Measurements from ENCODE around the gene TBL1XR1.

Gene TBL1XR1

DNA sequence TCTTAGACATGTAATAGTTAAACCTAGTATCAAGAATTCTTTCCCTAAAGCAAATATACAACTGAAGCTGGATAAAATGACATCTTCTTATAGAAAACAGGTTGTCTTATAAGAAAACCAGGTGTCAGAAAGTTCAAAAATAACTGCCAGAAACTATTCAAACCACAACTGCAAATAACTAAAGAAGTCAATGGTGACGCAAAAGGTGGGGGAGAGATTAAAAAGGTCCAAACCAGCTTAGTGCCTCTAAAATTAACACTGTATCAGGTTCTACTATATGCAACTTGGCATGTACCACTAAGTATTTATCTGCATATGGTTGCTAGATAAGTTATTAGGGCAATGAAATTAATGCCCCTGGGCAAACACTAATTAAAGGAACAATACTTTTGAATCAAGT lies 136.8 kb downstream of the TBL1XR1 start:
- no peak for DNase-seq

DNA sequence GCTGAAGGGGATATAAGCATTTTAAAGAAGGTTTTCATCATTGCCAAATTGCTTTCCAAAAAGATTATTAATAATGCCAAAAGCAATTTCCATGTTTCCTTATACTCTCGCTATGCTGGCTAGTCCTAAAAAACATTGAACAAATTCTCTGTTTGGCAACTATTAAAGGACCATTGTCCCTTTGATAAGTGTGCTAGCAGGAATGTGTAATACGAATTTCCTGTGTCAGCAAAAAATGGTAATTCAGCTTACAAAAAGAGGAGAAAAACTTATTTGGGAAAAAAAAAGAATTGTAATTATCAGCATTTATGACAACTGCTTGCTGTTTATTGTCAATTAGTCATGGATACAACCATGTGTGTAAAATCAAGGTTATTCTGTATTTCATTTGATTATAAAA lies 138.6 kb downstream of the TBL1XR1 start:
- DNase-seq: no peak

DNA sequence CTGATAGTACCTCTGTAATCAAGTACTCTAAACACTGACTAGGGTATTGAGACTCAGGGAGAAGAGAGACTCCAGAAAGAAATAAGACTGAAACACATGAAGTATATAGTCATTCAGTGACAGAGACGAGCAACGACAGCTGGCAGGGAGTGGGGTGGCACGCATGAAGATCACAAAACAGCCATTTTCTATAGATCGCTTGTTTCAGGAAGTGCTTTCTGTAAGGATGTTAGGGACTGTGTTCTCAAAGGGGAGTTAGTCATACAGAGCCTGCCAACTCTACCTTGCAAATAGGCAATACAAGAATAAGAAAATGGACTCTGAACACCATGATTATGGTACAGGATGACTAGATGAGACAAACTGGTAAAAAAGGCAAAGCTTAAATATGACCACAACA lies 139.5 kb downstream of the TBL1XR1 start:
- no peak for DNase-seq

DNA sequence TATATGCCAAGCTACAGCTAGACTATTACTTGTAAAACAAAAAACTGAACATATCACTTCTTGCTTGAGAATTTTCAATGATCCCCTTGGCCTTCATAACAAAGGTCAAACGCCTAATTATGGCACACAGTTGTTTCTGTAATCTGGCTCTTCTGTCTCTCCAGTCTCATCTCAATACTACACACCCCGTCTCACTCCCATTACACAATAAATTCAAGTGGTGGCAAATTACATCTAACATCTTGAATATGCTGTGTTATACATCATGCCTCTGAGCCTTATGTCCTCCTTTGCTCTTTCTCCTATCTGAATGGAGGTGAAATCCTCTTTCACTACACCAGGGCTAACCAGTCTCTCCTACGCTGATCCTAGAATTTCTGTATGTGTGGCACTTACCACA lies 140.4 kb downstream of the TBL1XR1 start:
- DNase-seq: no peak

DNA sequence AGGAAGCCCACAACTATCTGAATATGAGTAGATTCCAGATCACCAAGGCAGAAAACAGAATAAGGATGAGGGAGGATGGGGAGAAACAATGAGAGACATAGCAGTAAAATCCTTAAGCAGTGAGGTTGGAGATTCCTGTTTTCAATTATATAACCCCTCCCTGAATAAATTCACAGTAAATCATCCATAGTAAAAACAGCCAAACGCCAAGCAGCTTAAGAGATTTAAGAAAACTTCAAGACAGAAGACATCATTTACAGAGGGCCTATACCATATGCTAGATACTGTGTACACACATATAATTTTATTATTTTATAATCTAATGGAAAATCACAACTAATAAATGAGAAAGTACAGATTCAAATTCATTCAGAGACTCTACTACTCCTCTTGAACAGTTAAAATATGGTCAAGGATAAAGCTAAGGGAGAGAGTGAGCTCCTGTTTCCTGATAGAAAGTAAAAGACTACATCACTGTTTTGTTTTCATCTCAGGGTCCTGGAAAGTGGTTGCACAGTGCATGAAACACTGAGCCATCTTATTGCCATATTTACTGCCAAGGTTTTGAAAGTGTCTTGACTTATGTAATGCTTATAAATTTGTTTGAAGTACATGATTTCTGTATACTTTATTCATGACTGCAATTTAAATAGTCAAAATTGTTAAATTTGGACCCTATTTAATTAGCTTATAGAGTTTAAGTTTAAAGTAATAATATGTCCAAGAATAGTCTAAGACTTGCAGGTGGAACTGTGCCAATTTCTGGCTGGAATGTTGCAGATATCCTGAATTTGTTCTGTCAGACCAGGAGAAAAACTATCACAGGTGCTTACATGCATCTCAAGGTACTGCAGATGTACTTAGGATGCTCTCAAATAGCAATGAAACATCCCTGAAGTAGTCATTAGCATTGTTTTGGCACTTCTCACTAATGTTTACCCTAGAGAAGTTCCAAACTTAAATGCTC lies 141.4 kb downstream of the TBL1XR1 start:
- peak; percentile 66 for DNase-seq

DNA sequence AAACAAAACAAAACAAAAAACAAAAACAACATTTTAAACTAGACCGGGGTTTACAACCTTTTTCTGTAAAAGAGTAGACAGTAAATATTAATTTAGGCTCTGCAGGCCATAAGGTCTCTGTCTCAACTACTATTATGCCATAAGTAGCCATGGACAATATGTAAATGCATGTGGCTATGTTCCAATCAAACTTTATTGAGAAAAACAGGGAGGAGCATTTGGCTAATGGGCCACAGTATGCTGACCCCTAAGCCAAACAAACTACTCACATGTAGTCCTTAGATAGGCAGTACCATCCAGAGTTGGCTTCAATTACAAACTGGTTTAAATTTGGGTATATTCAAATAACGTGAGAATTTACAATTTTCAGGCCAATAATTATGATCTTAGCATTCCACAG lies 144.2 kb downstream of the TBL1XR1 start:
- no peak for DNase-seq

DNA sequence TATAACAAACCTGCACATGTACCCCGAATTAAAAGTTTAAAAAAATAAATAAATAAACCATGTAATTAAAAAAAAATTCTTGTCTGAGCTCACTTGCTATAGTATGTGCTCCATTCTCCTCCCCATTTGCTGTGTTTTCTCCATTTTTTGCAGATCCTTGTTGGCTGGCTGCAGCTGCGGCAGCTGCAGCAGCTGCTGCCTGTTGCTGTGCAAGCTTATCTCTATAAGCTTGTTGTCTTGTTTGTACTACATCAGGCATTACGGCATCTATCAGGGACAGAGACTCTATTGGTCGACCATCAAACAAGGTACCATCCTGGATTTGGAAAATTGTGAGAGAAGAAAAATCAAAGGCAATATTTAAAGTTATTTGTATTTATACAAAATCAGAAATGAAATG lies 145.9 kb downstream of the TBL1XR1 start:
- DNase-seq: no peak

DNA sequence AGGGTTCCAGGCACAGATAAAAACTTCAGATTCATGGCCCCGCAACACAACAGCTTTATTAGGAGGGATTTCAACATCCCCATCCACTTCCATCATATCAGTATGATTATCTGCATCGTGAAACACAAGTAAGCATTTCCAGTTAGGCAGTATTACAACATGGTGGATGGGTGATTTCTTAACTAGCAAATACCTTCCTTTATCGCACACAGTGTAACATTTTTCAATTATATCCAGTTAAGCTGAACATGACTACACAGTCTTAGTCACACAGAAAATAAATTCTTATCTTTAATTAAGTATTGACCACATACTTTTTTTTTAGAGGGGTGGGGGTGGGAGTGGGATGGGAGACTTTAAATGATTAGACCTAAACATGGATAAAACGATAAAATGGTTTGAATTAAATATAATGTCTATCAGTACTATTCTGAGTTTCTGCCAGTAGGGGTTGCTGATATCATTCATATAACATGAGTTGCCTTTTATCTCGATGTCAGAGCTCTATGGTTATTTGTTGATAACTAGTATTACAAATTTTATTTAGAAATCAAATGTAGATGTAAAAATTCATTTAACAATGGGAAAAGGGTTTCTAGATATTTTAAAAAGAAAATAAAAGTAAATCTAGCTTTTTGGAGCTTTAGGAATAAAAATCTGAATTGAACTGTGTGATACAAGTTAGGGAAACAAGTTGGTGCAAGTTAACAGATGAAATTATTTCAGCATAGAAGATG lies 146.6 kb downstream of the TBL1XR1 start:
- peak; percentile 64 for DNase-seq

DNA sequence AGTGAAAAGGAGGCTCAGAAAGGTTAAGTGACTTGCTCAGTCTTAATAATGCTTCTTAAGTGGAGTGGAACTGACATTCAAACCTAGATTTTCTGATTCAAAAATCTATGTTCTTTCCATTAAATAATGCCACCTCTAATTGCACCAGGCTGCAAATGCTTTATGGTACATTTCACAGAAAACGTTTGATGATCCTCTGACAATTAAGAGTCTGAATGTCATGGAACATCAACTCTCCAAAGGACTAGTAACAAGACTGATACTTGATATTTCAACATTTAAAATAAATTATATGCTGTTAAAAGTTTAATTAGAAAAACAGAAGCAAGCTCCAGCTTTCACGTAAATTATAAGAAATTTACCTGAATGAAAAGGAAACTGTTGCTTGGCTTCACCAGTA lies 151.5 kb downstream of the TBL1XR1 start:
- no peak for DNase-seq

DNA sequence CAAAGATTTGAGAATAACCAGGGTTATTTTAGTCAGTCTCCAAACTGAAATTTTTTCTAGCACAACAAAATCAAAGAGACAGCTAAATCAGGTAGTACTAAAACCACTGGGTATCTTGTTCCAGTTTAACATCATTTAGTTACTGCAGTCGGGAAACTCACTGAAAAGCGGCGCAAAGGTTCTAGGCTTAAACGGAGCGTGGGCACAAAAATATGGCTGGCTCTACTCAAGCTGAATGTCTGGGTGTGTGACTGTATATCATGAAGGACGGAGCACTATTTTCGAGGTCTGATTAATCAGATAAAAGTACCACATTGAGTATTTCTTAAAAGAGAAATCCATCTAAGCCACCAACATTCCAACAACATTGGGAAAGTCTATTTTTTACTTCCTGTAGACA lies 152.1 kb downstream of the TBL1XR1 start:
- DNase-seq: no peak

DNA sequence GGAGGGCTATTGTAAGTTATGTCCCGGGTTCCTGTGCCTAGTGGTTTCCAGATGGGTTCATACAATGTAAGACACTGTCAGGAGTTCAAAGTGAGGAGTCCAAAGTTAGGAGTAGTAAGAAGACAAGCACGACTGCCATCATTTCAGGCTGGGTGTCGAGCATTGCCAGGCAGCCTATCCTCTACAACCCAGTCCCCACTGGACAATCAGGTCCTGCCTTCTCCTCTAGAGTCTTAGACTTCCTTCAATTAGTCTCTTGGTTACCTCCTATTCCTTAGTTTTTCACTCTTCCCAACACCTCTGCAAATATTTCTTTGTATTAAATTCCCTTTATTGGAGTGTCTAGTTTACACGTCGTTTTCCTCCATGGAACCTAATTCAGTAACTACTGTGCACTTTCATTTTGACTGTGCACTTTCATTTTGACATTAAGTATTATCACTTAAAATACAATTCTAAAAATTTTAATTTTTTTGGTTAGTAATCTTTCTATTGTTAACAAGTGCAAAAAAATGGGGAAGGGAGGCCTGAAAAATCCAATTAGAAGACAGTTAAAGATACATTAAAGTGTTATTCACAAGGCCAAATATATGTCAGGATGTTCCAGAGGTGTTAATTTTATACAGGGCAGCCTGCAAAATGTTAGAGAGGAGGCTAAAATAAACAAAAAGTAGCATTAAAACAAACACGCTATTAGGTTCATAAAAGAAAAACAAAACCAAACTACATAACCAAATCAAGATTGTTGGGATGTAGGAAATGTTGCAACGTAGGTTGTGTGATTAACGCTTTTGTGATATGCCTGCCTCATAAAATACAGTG lies 155.3 kb downstream of the TBL1XR1 start:
- DNase-seq: no peak

DNA sequence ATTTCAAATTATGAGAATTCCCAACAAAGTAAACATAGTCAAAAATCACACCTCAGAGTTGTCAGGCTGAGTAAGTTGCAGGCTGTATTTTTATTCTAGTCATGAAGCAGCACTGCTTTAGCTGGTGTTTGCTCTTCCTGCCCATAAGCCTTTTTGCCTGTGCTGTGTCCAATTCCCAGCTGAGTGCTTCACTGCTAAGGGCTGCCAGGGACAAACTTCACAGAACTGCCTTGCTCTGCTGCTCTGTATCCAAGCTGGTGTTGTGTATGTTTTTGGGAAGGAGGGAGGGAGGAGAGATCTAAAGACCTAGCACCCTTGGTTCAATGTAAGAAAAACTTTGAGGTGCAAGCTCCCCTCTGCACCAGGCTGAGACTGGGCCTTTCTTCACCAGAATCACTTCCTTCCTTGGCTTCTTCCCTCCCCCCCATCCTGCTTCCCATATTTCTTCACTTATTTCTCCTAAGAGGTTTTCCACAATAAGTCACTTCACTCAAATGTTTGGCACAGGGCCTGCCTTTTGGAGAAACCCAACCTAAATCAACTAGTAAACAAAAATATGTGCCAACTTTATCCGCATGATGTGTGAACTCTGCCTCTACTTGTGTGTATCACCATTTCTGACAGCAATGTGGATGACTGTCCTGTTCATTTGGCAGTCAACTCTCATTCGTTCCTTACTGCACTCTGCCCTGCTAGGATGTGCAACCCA lies 156.1 kb downstream of the TBL1XR1 start:
- DNase-seq: peak; percentile 18

DNA sequence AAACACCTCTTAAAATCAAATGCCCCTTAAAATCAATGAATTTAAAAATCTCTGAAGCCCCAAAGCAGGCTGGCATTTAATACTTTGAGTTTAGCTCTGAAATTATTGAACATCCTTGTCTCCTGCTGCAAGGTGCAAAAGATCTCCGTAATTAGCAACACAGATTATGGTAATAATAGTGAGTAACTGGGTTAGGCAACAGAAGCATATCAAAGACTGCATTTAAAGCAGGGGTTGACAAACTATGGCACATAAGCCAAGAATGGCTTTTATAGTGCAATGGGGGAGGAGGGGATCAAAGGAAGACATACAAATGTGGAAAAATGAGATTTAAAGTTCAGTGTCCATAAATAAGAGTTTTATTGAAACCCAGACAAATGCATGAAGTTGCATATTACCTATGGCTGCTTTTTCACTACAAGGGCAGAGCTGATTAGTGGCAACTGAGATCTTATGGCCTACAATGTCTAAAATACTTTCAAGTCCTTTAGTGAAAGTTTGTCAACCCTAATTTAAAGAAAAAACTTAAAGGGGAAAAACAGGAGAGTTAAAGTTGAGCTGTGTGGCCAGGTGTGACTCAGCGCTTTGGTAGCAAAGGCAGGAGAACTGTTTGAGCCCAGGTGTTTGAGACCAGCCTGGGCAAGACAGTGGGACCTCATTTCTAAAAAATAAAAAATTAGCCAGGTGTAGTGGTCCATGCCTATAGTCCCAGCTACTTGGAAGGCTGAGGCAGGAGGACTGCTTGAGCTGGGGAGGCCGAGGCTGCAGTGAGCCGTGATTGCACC lies 157.6 kb downstream of the TBL1XR1 start:
- no peak for DNase-seq

DNA sequence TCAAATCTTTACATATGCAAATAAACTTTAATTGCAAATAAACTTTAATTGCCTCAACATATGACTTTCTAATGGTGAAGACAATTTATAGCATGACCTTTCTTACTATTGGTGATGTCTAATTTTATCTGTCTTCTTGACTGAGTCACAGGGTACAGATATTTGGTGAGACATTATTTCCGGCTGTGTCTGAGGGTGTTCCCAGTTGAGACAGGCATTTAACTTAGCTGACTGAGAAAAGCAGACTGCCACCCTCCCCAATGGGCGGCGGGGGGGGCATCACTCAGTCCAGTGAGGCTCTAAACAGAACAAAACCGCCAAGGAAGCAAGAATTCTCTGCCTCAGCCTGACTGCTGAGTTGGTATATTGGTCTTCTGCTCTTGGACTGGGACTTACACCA lies 160.0 kb downstream of the TBL1XR1 start:
- peak; percentile 38 for DNase-seq

DNA sequence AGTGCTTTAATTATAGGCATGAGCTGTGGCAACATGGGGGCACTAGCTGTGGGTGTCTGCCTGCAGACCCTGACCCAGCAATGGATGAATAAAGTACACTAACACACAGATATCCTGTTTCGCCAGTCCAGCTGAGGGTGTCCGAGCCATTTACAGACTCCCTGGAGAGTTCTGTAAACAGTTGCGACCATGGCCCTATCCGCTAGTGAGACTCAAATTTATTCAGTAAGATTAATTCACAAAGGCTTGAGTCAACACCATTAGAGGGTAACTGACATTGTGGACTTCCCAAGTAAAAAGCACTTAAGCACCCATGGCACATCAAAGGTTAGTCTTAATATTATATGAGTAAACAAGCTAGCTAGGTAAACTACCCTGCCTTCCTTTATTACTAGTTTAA lies 161.6 kb downstream of the TBL1XR1 start:
- DNase-seq: no peak

DNA sequence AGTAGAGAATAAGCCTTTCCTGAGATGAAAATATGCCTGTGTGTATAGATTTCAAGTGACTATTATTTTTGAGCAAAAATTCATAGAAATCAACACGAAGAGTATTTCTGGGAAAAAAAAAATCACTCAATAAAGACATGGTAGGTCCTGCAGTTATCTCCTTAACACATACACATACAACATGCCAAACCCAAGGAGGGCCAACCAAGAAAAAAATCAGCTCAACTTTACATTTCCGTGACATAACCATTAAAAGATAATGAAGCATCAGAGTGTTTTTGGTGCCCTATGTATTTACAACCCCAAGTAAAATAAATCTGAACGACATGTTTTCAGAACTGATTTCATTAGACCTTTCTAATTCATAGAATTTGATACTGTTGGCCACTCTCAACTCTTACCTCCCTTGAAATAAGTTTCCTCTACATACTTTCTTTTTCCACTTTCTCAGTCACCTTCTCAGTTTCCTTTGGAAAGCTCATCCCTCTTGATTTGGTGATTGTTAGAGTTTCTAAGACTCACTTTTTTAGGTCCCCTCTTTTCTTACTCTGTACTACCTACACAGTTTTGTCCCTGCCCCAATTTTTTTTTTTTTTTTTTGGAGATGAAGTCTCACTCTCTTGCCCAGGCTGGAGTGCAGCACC lies 162.3 kb downstream of the TBL1XR1 start:
- no peak for DNase-seq

DNA sequence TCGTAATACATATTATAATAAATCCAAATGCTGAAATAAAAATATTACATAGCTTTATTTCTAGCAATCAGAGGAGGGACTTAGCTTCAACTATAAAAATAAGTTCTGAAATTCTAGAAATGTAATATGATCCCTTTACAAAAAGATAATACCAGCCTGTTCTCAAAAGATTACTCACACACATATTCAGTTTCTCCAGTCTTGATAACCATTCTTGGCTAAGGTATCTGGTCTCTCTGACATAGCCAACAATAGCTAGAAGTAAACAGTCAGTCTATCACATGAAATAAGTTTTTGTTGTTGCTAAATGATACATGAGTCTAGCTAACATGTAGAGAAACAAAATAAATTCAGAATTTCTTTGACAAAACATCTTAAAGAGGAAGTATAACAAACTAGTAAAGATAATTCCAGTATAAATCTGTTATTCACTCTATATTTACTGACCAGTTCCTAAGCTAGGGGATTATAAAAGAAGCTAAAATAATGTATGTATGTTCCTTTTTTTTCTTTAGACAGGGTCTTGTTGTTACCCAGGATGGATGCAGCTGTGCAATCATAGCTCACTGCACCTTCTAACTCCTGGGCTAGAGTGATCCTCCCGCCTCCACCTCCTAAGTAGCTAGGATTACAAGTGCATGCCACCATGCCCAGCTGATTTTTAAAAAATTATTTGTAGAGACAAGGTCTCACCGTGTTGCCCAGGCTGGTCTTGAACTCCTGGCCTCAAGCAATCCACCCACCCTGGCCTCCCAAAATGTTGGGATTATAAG lies 170.6 kb downstream of the TBL1XR1 start:
- DNase-seq: no peak

DNA sequence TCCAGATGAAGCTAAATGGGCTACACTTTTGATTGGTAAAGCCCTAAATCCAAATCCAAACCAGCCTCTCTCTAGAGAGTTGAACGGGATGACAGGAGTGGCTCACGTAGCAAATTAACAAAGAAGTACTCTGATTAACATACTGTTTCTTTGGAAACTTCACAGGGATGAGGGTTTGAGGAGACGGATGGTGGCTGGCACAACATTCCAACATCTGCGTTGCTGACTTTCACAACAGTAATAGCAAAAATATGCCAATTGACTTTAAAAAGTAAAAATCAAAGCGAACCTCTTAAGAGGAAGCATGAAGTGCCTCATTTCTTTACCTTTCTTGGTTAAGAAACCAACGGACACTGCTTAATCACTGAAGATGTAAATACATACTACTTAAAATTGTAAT lies 181.4 kb downstream of the TBL1XR1 start:
- no peak for DNase-seq

DNA sequence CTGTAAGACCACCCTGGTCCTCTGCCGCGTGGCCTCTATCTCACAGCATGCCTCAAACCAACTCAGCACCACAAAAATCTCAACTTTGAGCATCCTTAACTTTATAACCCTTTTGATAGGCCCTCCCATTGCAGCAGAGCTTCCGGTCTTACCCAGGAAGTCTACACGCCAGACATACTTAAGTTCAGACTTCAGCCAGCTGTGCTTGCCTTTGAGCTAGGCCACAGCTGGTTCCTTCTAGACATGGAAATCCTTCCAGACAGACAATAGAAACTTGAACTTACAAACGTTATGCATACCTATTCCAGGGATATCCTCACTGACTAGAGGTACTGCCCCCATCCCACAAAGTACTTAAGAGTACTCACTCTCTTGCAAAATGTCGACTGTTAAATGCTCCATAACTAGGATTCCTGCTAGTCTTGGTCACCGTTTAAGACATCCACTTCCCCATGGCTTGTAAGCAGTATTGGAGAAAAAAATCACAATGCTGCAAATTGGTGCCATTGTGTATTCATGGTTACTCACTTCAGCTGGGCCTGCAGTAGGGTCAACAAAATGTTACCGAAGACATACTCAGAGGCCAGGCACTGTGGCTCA lies 183.5 kb downstream of the TBL1XR1 start:
- no peak for DNase-seq

Data from fibroblast of skin of scalp (primary cell).